ENCODE data around the gene SLC35G6.

The SLC35G6 gene

DNA sequence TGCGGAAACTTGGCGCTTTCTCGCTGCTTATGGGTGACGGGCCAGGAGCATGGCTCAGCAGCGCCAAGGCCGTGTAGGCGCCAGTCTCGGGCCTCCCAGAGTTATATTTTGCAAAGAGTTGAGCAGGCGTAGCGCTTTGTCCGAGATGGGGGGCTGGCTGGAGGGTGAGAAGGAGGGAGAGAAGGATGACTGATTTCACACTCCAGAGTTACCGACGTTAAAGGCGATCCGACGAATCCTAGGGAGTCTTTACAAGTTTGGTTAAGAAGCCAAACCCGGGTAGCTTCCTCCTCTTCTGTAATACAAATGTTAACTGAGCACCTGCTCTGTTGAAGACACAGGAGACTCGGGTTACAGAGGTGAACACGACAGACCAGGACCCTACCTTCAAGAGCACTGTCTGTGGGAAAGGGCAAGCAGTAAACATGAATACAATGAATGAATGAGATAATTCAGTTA lies 3.7 kb downstream of the SLC35G6 start:
- Histone ChIP-seq H3K27me3 (ENCODE audit: control insufficient read depth, insufficient read depth, low read length) (no peaks in the 10 kb centered on the region), H3K4me1 (ENCODE audit: control insufficient read depth, insufficient read depth, low read length) (peaks cover 37% of the 10 kb centered on the region), H3K9me3 (ENCODE audit: control insufficient read depth, low read length) (no peaks in the 10 kb centered on the region), H3K9ac (ENCODE audit: low read length) (peak overlapping the region; percentile 99), H3K36me3 (ENCODE audit: control insufficient read depth, insufficient read depth, low read length) (no peaks in the 10 kb centered on the region), H3K4me3 (ENCODE audit: low read length) (peak overlapping the region; percentile 91)

DNA sequence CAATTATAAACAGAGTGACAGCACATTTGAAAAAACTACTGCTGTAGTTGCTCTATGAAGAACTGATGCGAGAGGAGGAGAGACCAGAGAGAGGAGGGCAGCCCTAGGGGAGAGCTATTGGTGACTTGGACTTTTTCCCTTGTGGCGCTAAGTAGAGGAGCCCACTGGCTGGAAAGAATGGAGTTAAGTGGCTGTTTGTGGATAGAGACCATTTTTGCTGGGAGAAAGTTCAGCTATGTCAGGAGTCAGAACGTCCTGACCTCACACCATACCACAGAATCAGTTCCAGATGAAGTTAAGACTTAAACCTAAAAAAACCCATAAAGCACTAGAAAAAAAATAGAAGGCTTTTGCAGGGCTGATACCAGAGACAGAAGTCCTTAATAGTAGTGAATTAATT lies 4.9 kb downstream of the SLC35G6 start:
- no peaks in the 10 kb centered on the region for H3K27me3 ChIP-seq (ENCODE audit: control insufficient read depth, insufficient read depth, low read length)
- H3K9ac ChIP-seq (ENCODE audit: low read length) = peak overlapping the region; percentile 49
- H3K4me1 ChIP-seq (ENCODE audit: control insufficient read depth, insufficient read depth, low read length) = peaks cover 35% of the 10 kb centered on the region
- no peaks in the 10 kb centered on the region for H3K36me3 ChIP-seq (ENCODE audit: control insufficient read depth, insufficient read depth, low read length)
- H3K9me3 ChIP-seq (ENCODE audit: control insufficient read depth, low read length) = no peaks in the 10 kb centered on the region
- no peak overlapping the region for H3K4me3 ChIP-seq (ENCODE audit: low read length)

DNA sequence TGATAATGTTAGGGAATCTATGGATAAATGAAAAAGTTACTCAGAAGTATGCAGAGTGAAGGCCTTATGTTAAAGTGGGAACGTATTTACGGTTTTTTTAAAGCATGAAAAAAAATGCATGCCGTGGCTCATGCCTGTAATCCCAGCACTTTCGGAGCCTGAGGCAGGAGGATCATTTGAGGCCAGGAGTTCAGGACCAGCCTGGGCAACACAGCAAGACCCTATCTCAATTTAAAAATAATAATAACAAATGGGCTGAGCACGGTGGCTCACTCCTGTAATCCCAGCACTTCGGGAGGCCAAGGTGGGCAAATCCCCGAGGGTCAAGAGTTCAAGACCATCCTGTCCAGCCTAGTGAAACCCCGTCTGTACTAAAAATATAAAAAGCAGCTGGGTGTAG lies 8.9 kb downstream of the SLC35G6 start:
- no peaks in the 10 kb centered on the region for H3K9me3 ChIP-seq (ENCODE audit: control insufficient read depth, low read length)
- no peaks in the 10 kb centered on the region for H3K27me3 ChIP-seq (ENCODE audit: control insufficient read depth, insufficient read depth, low read length)
- H3K36me3 ChIP-seq (ENCODE audit: control insufficient read depth, insufficient read depth, low read length) = no peaks in the 10 kb centered on the region
- H3K4me1 ChIP-seq (ENCODE audit: control insufficient read depth, insufficient read depth, low read length) = peaks cover 30% of the 10 kb centered on the region
- no peak overlapping the region for H3K4me3 ChIP-seq (ENCODE audit: low read length)
- no peak overlapping the region for H3K9ac ChIP-seq (ENCODE audit: low read length)

DNA sequence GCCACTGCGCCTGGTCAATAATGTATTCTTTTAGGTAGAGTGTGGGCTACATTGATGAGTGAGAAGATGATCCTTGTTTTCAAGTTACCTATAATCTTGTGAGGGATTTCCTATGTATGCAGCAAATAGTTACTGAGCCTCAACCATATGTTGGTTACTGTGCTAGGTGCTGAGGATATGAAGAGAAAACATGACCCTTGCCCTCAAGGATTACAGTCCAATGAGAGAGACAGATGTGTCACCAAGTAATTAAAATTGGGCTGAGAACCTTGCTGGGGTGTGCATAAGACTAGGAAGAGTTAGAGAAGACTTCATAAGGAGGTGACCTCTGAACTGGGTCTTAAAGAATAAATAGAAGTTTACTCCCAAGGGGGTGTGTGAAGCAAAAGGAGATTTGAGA lies 10.3 kb downstream of the SLC35G6 start:
- Histone ChIP-seq H3K4me1 (ENCODE audit: control insufficient read depth, insufficient read depth, low read length) (peaks cover 22% of the 10 kb centered on the region), H3K9ac (ENCODE audit: low read length) (no peak overlapping the region), H3K36me3 (ENCODE audit: control insufficient read depth, insufficient read depth, low read length) (no peaks in the 10 kb centered on the region), H3K27me3 (ENCODE audit: control insufficient read depth, insufficient read depth, low read length) (no peaks in the 10 kb centered on the region), H3K4me3 (ENCODE audit: low read length) (no peak overlapping the region), H3K9me3 (ENCODE audit: control insufficient read depth, low read length) (no peaks in the 10 kb centered on the region)

DNA sequence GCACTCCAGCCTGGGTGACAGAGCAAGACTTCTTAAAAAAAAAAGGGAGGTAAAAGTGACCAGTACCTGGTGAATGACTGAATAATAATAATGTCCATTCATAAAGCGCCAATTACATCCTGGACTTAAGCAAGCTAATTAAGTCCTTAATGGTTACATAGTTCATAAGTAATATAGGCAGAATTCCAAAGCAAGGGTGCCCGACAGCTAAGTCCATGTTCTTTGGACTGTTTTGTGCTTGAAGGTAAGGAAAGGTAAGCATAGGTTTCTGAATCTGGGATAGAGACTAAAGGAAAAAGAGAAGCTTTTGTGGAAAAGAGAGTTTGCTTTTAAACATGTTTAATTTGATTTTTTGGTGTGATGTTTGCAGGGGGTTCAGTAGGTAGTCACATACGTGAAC lies 12.7 kb downstream of the SLC35G6 start:
- Histone ChIP-seq H3K4me3 (ENCODE audit: low read length) (no peak overlapping the region), H3K4me1 (ENCODE audit: control insufficient read depth, insufficient read depth, low read length) (peaks cover 6% of the 10 kb centered on the region), H3K27me3 (ENCODE audit: control insufficient read depth, insufficient read depth, low read length) (no peaks in the 10 kb centered on the region), H3K9me3 (ENCODE audit: control insufficient read depth, low read length) (no peaks in the 10 kb centered on the region), H3K9ac (ENCODE audit: low read length) (no peak overlapping the region), H3K36me3 (ENCODE audit: control insufficient read depth, insufficient read depth, low read length) (peaks cover 2% of the 10 kb centered on the region)

DNA sequence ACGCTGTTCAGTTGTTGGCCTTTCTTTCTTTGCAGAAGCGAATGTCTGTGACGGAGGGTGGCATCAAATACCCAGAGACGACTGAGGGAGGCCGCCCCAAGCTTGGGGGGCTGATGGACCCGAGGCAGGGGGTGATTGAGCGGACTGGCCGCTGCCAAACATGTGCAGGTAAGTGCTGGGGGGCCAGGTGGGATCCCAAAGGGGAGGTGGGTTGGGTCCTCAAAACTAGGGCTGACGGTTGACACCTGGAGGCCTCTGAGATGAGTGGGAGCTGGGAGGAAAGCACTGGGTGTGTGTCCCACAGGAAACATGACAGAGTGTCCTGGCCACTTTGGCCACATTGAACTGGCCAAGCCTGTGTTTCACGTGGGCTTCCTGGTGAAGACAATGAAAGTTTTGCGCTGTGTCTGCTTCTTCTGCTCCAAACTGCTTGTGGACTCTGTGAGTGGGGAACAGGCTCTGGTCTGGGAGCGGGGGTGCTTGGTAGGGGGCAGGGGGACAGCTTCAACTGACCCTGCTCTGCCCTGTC lies 14.7 kb downstream of the SLC35G6 start:
- H3K4me3 ChIP-seq (ENCODE audit: low read length) = no peak overlapping the region
- H3K27me3 ChIP-seq (ENCODE audit: control insufficient read depth, insufficient read depth, low read length) = no peaks in the 10 kb centered on the region
- no peak overlapping the region for H3K9ac ChIP-seq (ENCODE audit: low read length)
- peaks cover 12% of the 10 kb centered on the region for H3K36me3 ChIP-seq (ENCODE audit: control insufficient read depth, insufficient read depth, low read length)
- H3K4me1 ChIP-seq (ENCODE audit: control insufficient read depth, insufficient read depth, low read length) = no peaks in the 10 kb centered on the region
- H3K9me3 ChIP-seq (ENCODE audit: control insufficient read depth, low read length) = no peaks in the 10 kb centered on the region

DNA sequence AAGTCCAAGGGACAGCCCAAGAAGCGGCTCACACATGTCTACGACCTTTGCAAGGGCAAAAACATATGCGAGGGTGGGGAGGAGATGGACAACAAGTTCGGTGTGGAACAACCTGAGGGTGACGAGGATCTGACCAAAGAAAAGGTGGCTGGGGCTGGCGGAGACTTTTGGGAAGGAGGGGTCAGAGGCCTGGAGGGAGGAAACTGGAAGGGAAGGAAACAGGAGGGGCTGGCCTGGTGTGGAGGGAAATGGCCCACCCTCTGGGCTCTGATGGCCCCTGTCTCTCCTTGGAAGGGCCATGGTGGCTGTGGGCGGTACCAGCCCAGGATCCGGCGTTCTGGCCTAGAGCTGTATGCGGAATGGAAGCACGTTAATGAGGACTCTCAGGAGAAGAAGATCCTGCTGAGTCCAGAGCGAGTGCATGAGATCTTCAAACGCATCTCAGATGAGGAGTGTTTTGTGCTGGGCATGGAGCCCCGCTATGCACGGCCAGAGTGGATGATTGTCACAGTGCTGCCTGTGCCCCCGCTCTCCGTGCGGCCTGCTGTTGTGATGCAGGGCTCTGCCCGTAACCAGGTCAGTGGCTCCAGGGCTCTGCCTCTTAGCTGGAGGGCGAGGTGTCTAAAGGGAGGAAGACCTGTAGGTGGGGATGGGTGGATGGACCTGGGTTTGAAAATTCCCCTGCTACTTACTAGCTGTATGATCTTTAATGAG lies 15.4 kb downstream of the SLC35G6 start:
- H3K9me3 ChIP-seq (ENCODE audit: control insufficient read depth, low read length) = no peaks in the 10 kb centered on the region
- peaks cover 19% of the 10 kb centered on the region for H3K36me3 ChIP-seq (ENCODE audit: control insufficient read depth, insufficient read depth, low read length)

DNA sequence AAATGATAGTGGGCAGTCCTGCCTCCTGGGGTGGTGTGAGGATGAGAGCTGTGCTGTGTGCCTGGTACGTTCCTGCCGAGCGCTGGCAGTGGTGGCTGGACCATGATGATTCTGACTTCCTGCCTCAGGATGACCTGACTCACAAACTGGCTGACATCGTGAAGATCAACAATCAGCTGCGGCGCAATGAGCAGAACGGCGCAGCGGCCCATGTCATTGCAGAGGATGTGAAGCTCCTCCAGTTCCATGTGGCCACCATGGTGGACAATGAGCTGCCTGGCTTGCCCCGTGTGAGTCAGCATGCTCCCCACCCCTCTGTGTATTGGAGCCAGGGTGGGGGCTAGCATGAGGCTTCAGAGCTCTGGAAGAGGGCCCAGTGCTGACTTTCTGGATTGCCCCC lies 16.0 kb downstream of the SLC35G6 start:
- Histone ChIP-seq H3K4me1 (ENCODE audit: control insufficient read depth, insufficient read depth, low read length) (no peaks in the 10 kb centered on the region), H3K9me3 (ENCODE audit: control insufficient read depth, low read length) (no peaks in the 10 kb centered on the region), H3K36me3 (ENCODE audit: control insufficient read depth, insufficient read depth, low read length) (peaks cover 25% of the 10 kb centered on the region), H3K4me3 (ENCODE audit: low read length) (no peak overlapping the region), H3K27me3 (ENCODE audit: control insufficient read depth, insufficient read depth, low read length) (no peaks in the 10 kb centered on the region), H3K9ac (ENCODE audit: low read length) (no peak overlapping the region)

More for the DNA sequence above, 15.4 kb downstream of the SLC35G6 start:
- Histone ChIP-seq H3K27me3 (ENCODE audit: control insufficient read depth, insufficient read depth, low read length) (no peaks in the 10 kb centered on the region), H3K9ac (ENCODE audit: low read length) (no peak overlapping the region), H3K4me3 (ENCODE audit: low read length) (no peak overlapping the region), H3K4me1 (ENCODE audit: control insufficient read depth, insufficient read depth, low read length) (no peaks in the 10 kb centered on the region)

DNA sequence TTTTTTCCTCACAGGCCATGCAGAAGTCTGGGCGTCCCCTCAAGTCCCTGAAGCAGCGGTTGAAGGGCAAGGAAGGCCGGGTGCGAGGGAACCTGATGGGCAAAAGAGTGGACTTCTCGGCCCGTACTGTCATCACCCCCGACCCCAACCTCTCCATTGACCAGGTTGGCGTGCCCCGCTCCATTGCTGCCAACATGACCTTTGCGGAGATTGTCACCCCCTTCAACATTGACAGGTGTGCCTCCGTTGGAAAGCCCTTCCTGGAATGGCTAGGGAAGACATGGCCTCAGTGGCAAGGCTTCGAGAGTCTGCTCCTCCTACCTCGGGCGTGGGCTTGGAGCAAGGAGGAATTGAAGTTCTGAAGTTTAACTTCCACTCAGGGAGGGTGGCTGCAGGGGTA lies 16.4 kb downstream of the SLC35G6 start:
- no peaks in the 10 kb centered on the region for H3K4me1 ChIP-seq (ENCODE audit: control insufficient read depth, insufficient read depth, low read length)
- no peaks in the 10 kb centered on the region for H3K27me3 ChIP-seq (ENCODE audit: control insufficient read depth, insufficient read depth, low read length)
- H3K9ac ChIP-seq (ENCODE audit: low read length) = no peak overlapping the region
- H3K36me3 ChIP-seq (ENCODE audit: control insufficient read depth, insufficient read depth, low read length) = peaks cover 29% of the 10 kb centered on the region
- H3K9me3 ChIP-seq (ENCODE audit: control insufficient read depth, low read length) = no peaks in the 10 kb centered on the region
- no peak overlapping the region for H3K4me3 ChIP-seq (ENCODE audit: low read length)

DNA sequence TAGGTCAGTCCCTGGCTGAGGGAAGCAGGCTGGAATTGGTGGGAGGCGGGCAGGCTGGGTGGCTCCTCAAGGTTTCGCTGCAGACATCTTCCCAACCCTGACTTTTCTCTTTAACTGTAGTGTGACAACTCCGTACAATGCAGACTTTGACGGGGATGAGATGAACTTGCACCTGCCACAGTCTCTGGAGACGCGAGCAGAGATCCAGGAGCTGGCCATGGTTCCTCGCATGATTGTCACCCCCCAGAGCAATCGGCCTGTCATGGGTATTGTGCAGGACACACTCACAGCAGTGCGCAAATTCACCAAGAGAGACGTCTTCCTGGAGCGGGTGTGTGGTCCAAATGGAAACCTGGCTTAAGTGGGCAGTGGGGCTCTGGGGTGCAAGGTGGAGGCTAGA lies 17.9 kb downstream of the SLC35G6 start:
- Histone ChIP-seq H3K4me1 (ENCODE audit: control insufficient read depth, insufficient read depth, low read length) (no peaks in the 10 kb centered on the region), H3K9ac (ENCODE audit: low read length) (no peak overlapping the region), H3K36me3 (ENCODE audit: control insufficient read depth, insufficient read depth, low read length) (peaks cover 41% of the 10 kb centered on the region), H3K9me3 (ENCODE audit: control insufficient read depth, low read length) (no peaks in the 10 kb centered on the region), H3K27me3 (ENCODE audit: control insufficient read depth, insufficient read depth, low read length) (no peaks in the 10 kb centered on the region), H3K4me3 (ENCODE audit: low read length) (no peak overlapping the region)

DNA sequence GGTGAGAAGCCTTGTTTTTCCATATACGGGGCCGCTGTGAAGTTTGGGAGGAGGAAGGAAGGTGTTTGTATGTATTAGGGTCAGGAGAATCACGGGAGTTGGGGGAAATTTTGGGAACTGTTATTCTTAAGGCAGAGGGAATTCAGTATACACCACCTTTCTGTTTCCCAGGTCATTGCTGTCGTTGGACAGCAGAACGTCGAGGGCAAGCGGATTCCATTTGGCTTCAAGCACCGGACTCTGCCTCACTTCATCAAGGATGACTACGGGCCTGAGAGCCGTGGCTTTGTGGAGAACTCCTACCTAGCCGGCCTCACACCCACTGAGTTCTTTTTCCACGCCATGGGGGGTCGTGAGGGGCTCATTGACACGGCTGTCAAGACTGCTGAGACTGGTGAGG lies 20.5 kb downstream of the SLC35G6 start:
- no peak overlapping the region for H3K9ac ChIP-seq (ENCODE audit: low read length)
- no peak overlapping the region for H3K4me3 ChIP-seq (ENCODE audit: low read length)
- H3K27me3 ChIP-seq (ENCODE audit: control insufficient read depth, insufficient read depth, low read length) = no peaks in the 10 kb centered on the region
- peaks cover 41% of the 10 kb centered on the region for H3K36me3 ChIP-seq (ENCODE audit: control insufficient read depth, insufficient read depth, low read length)
- no peaks in the 10 kb centered on the region for H3K9me3 ChIP-seq (ENCODE audit: control insufficient read depth, low read length)
- H3K4me1 ChIP-seq (ENCODE audit: control insufficient read depth, insufficient read depth, low read length) = no peaks in the 10 kb centered on the region

DNA sequence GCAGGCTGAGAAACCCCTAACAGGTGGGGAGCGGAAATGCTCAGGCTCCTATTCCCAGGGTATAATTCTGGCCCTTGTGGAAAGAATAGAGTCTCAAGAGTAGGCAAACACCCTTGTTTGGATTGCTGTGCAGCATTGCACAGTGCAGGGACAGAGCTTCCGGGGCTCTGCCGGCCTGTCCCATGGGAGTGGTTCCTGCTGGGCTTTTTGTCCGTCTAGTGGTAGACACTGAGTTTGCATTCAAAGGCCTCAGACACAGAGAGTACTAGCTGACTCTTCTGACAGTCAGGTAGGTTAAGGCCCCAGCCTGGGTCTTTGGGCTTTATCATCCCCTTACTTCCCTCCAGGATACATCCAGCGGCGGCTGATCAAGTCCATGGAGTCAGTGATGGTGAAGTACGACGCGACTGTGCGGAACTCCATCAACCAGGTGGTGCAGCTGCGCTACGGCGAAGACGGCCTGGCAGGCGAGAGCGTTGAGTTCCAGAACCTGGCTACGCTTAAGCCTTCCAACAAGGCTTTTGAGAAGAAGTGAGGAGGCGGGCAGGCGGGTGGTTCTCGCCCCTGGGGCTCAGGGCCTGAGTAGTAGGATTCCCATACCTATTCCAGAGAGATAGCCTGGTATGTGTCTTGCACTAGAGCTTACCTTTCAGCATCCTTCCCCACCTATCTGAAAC lies 21.1 kb downstream of the SLC35G6 start:
- peaks cover 41% of the 10 kb centered on the region for H3K36me3 ChIP-seq (ENCODE audit: control insufficient read depth, insufficient read depth, low read length)

More for the DNA sequence above, 21.1 kb downstream of the SLC35G6 start:
- H3K9ac ChIP-seq (ENCODE audit: low read length) = no peak overlapping the region
- H3K9me3 ChIP-seq (ENCODE audit: control insufficient read depth, low read length) = no peaks in the 10 kb centered on the region
- no peak overlapping the region for H3K4me3 ChIP-seq (ENCODE audit: low read length)
- H3K27me3 ChIP-seq (ENCODE audit: control insufficient read depth, insufficient read depth, low read length) = no peaks in the 10 kb centered on the region
- H3K4me1 ChIP-seq (ENCODE audit: control insufficient read depth, insufficient read depth, low read length) = no peaks in the 10 kb centered on the region

All from mucosa of stomach (tissue), 1 donor.